ENCODE data around the gene TTC34. TPM values are rescaled to one million over a fixed set of nuclear protein-coding genes. Genes with fewer than 3 reads are reported as not detected.

The TTC34 gene
- total RNA-seq, 4 donors from 2014 or later = 0.17 to 0.75 (median 0.27) TPM

DNA sequence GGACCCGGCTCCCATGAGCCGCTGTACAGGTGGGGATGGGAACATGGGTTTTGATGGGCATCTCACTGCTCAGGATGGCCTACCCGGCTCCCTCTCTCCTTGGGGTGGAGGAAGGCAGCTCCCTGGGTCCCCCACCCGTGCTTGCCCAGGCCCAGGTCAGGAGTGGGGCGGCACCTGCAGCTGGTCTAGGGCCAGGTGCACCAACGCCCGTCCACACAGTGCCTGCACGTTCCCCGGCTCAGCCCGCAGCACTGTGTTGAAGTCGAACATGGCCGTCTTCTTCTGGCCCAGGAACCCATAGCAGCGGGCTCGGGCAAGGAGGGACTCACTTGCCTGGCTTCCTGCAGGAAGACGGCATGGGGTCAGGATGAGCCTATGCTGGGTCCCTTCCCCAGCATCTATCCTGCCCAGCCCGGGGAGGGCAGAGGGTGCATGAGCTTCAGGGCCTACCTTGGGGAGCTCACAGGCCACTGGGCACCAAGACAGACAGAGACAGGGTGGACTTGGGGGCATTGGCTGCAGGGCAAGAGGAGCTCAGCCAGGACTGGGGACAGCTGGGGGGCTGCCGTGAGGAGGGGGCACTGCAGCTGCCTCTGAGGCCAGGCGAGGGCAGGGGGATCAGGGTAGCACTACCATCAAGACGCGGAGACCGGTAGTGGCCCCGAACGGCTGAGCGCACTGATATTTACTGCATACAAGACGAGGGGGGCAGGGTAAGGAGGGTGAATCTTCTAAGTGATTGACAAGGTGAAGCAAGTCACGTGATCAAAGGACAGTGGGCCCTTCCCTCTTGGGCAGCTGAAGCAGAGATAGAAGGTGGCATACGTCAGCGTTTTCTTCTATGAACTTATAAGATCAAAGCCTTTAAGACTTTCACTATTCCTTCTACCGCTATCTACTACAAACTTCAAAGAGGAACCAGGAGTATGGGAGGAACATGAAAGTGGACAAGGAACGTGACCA lies 17.8 kb downstream of the TTC34 start:
- TF ChIP-seq, protein P1, sequence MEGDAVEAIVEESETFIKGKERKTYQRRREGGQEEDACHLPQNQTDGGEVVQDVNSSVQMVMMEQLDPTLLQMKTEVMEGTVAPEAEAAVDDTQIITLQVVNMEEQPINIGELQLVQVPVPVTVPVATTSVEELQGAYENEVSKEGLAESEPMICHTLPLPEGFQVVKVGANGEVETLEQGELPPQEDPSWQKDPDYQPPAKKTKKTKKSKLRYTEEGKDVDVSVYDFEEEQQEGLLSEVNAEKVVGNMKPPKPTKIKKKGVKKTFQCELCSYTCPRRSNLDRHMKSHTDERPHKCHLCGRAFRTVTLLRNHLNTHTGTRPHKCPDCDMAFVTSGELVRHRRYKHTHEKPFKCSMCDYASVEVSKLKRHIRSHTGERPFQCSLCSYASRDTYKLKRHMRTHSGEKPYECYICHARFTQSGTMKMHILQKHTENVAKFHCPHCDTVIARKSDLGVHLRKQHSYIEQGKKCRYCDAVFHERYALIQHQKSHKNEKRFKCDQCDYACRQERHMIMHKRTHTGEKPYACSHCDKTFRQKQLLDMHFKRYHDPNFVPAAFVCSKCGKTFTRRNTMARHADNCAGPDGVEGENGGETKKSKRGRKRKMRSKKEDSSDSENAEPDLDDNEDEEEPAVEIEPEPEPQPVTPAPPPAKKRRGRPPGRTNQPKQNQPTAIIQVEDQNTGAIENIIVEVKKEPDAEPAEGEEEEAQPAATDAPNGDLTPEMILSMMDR (IDR thresholded peaks at IDR 0.05; ENCODE audit: low read depth) = no peak

DNA sequence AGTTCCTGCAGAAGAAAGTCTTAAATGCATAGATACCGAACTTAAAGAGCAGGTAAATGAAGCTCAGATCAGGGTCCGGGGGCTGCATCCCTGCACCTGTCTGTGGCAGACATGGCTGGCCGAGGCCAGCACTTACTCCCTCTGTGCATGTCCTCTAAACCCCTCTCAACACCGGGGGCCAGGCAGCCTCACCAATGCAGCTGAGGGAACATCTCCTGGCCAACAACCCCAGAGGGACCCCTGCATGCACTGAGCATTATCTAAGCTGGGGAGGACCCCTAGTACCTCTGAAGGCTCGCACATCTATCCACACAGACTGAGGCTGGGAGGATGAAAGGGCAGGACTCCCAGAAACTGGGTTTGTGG lies 18.4 kb downstream of the TTC34 start:
- TF ChIP-seq, protein P1 (IDR thresholded peaks at IDR 0.05; ENCODE audit: low read depth) = no peak

DNA sequence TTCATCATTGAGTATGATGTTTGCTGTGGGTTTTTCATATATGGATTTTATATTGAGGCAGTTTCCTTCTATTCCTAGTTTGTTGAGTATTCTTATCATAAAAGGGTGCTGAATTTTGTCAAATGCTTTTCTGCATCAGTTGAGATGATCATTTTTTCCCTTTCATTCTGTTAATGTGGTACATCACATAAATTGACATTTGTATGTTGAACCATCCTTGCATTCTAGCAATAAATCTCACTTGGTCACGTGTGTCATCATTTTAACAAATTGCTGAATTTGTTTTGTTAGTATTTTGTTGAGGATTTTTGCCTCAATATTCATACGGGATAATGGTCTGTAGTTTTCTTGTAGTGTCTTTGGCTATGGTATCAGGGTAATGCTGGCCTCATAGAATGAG lies 19.9 kb downstream of the TTC34 start:
- TF ChIP-seq, protein P1 (IDR thresholded peaks at IDR 0.05; ENCODE audit: low read depth) = no peak

DNA sequence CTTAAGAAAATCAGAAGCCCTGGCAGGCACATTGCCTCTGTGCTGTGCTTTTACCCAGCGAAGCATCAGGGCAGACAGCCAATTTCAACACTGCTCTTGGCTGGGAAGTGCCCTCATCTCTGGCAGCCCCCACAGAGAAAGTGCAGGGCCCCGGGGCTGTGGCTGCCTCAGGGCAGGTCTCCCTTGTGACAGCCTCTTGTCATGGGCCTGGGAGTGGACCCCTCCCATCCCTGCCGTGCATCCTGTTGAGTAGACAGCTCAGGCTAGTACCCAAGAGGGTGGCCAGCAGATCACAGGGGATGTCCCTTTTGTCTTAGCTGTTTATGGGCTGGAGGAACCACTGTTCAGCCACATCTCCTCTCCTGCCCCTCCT lies 23.3 kb downstream of the TTC34 start:
- TF ChIP-seq, protein P1 (IDR thresholded peaks at IDR 0.05; ENCODE audit: low read depth) = no peak

DNA sequence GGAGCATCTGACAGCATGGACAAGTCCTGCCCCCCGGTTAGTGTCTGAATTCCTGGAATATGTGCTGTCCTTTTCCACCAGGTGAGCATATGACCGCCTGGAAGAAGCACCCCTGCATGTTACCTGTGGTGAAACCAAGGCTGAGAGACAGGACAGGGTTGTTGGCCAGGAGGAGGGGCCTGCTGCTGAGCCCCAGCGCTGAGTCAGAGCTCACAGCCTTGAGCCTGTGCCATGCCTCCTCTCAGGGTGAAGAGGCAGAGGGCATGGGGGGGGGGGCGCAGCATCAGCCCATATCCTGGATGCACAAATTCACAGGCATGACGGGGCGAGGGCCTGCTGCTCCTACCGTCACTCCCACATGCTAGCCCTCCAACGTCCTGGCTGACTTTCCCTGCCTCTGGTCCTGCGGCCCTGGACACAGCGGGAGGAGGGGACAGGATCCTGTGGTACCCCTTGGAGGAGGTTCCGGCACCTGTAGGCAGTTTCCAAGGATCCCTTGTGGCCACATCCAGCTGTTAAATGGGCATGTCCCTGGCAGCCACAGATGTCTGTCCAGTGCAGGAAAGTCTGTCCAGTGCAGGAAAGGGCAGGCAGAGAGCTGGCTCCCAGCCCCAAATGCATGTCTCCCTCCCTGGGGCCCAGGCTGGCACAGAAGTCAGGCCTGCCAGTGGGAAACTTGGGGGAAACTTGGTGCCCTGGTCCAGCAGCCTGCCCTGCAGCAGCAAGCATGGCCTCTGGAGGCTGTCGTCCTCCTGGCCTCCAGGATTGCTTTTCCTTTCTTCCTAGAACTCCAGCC lies 23.9 kb downstream of the TTC34 start:
- TF ChIP-seq, protein P1 (IDR thresholded peaks at IDR 0.05; ENCODE audit: low read depth) = no peak

DNA sequence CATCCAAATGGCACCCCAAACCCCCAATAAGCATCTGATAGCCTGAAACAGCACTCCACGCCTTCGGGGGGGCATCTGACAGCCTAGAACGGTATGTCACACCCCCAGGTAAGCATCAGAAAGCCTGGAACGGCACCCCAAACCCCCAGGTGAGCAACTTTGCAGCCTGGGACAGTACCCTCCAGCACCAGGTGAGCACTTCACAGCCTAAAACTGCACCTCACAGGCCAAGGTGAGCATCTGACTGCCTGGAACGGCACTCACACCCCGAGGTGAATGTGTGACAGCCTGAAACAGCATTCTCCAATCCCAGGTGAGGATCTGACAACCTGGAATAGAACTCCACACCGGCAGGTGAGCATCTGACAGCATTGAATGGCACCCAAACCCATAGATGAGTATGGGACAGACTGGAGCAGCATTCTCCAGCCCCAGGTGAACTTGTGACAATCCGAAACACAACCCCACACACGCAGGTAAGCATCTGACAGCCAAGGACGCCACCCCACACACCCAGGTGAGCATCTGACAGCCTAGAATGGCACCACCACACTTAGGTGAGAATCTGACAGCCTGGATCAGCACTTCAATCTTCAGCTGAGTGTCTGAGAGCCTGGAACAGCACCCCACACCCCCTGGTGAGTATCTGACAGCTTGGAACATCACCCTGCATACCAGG lies 150.4 kb downstream of the TTC34 start:
- TF ChIP-seq, protein P1 (IDR thresholded peaks at IDR 0.05; ENCODE audit: low read depth) = no peak

Data from subcutaneous adipose tissue (tissue), 4 donors.